Caki2 (cell line): ENCODE measurements around the gene CERT1. TPM values are rescaled to one million over a fixed set of nuclear protein-coding genes. Genes with fewer than 3 reads are reported as not detected.
A peak's percentile ranks its signal among the peaks of the same experiment; 100 is the strongest.
"Not testable (repeated sequence)": the region's sequence is repeated elsewhere in the genome, so short reads cannot be mapped to it uniquely, and the experiment has no call there.

Source experiments
- DNase-seq: peaks from one replicate; pipeline ENCODE4 v3.0.0-alpha.2; 2015; ENCODE audit warnings: low read depth
- in situ Hi-C: cut with HindIII; loops from 2 replicates; pipeline ENCODE4 v1.10.0; 2016; ENCODE audit warnings: low sequenced_read_pairs, low pct_unique_long_range_greater_than_20kb, mixed read lengths
- total RNA-seq: library from RNA; depleted of rRNA; stranded (reverse); fragments of >200 nt; shearing (Covaris generic); gene quantifications from 2 replicates; pipeline ENCODE4 v1.2.3, GENCODE V29; 2014; ENCODE audit warnings: low replicate concordance

Gene CERT1
- total RNA-seq, 1 experiment from 2014 or later = 11.0 TPM

DNA sequence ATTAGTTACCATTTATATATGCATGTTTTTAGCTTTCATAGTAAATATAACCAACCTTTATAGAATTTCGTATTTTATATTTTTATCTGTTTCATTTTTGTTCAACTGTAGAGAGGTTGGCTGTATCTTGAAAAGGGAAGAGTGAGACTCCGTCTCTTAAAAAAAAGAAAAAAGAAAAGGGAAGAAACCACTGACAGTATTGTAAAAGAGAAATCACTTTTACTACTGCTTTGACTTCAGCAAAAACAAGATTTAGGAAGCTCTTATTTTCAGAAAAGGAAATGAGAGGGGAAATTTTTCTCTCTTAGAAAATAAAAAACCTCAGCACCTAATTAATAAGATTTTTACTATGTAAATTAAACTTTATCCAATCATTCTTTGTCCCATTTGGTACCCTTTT, 14.6 kb upstream of the CERT1 start:
- DNase-seq = no peak
- in situ Hi-C loops = no loop called here

DNA sequence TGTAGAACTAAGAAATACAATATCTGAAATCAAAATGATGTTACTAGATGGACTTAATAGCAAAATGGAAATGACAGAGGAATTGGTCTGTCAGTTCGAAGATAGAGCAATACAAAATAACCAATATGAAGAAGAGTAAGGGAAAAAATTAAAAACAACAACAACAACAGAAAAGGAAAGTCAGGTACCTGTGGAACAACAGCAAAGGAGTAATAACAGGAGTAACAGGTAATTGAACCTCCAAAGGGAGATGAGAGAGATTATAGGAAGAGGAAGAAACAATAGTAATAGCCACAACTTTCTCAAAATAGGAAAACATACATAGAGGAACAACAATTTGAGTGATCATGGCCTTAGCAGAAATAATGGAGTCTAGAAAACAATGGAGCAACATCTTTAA, 13.9 kb upstream of the CERT1 start:
- DNase-seq = no peak
- in situ Hi-C loops = no loop called here

DNA sequence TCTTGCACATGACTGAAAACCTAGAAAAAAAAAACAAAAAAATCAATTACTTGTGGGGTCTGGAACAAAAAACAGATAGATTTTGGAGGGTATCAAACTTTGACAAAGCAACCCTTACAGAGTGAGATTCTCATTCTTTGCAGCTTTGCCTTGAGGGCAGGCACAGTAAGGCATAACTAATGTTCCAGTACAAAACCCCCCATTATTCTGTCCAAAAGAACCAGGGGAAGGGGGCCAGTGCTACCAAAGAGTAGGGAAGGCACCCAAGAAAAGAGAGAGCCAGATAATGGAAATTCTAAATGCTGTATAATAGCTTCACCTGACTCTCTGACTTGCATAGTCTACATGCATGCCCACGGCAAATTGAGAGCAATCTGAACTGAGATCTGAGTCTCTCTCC, 13.2 kb upstream of the CERT1 start:
- in situ Hi-C loops = no loop called here
- DNase-seq = no peak

DNA sequence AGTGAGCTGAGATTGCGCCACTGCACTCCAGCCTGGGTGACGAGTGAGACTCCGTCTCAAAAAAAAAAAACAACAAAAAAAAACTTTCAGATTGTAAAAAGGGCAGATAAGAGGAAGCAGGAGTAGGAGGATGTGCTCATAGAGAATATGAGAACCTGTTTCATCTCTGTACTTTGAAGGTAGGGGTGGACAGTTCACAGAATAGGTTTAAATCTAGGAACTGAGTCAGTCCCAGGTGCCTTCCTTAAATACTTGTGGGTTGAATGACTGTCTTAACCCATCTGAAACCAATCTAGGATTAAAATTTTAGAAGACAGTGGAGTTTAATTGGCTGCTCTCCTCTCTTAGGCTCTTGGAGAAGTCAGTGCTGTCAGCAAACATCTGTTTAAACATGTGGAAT, 12.6 kb upstream of the CERT1 start:
- in situ Hi-C loops = no loop called here
- no peak for DNase-seq

DNA sequence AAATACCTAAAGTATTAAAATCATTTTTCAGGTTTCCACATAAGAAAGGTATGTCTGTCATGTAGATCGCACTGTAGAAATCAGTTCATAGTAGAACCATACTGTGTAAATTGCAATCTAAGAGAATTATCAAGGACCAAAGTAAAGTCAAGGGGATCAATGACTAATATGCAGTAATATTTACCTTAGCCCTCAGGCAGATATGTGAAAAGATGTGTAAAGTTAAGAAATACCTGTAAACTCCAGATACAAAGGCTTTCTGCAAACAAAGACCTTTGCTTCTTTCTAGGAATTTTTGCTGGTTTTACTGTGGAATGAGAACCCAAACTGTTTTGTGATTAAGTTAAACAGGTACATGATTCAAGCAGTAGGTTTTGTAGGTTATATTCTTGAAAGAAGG, 11.8 kb upstream of the CERT1 start:
- DNase-seq = no peak
- in situ Hi-C loops = no loop called here

DNA sequence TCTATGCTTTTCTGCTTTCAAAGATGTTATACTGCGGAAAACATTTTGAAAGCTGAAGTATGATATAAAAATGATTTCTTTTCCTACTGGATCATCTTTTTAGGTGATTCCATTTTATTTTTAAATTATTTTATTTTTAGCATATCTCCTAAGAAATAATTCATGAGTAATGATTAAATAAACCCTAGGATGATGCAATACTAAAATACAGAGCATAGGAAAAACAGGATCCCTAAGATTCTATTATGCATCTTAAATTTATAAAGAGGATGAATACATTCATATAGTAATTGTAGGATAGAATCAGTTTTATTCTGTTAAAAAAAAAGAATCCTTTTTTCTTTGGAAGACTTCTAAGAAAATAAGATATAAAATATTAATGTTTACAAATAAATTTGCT, 11.1 kb upstream of the CERT1 start:
- DNase-seq = no peak
- in situ Hi-C loops = no loop called here

DNA sequence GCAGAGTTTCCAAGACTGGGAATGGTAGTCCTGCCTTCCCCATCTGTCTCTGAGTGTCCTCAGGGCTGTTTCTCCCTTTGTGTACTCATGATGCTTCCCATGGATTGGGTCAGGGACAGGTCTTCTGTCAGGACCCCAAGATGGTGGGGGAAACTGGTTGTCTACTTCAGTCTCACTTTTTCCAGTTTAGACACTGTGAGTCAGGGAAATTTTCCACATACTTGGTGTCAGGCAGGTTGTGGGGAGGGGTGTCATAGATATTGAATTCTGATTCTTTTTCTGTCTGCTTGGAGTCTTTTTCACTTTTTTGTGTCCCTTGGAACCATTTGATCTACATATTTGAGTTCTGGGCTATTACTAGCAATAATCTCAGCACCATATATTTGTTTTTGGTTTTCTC, 10.6 kb upstream of the CERT1 start:
- DNase-seq = no peak
- in situ Hi-C loops = no loop called here

DNA sequence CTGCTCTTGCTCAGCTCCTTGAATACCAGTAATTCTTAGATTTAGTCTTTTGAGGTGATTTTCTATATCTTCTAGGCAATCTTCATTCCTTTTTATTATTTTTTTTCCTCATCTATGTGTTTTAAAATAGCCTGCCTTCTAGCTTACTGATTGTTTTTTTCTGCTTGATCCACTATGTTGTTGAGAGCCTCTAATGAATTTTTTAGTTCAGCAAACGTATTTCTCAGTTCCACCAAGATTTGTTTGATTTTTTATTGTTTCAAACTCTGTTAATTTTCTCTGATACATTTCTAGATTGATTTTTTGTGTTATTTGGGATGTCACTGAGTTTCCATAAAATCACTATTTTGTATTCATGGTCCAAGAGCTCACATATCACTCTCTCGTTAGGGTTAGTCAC, 9.8 kb upstream of the CERT1 start:
- DNase-seq = no peak
- in situ Hi-C loops = no loop called here

DNA sequence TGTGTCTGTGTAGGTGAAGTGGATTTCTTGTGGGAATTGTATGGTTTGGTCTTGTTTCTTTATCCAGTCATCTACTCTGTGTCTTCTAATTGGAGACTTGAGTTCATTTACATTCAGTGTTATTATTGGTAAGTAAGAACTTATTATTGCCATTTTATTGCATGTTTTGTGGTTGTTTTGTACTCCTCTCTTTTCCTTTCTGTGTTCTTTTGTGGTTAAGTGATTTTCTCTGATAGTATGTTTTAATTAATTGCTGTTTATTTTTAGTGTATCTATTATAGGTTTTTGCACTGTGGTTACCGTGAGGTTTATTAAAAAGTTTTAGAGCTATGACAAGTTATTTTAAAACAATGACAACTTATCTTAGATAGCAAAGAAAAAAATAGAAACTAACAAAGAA, 8.3 kb upstream of the CERT1 start:
- in situ Hi-C loops = no loop called here
- no peak for DNase-seq

DNA sequence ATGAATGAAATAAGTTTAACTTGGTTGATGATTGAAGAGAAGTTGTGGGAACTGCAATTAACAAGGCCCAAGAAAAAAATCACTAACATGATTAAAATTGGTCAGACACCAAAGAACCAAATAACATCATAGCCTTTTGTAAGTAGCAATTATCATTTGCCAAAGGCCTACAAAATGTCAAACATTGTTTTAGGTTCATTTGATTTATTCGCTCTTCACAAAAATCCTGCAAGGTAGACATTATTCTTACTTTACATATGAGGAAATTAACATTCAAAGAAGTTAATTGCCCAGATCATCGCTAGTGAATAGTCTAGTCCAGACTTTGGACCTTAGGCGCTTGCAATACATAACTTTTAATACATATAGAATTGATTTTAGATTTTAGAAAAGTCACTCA, 2.9 kb upstream of the CERT1 start:
- in situ Hi-C loops = no loop called here
- no peak for DNase-seq

DNA sequence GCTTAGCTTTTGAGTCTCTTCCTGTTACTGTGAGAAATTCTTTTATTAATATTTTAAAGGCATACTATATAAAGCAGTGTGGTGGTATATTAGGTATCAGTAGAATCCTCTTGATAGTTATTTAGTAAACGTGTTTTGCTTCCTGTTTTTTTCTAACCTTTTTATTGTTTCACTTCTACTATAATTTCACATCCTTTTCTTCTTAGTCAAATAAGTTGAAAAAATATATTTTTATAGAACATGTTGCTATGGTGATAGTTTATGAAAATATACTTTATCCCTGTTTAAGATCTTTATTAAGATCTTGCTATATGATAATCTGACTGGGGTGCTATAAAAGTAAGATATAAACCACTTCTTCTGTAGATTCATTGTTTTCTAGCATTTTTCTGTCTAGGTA, 2.4 kb upstream of the CERT1 start:
- in situ Hi-C loops = no loop called here
- no peak for DNase-seq

DNA sequence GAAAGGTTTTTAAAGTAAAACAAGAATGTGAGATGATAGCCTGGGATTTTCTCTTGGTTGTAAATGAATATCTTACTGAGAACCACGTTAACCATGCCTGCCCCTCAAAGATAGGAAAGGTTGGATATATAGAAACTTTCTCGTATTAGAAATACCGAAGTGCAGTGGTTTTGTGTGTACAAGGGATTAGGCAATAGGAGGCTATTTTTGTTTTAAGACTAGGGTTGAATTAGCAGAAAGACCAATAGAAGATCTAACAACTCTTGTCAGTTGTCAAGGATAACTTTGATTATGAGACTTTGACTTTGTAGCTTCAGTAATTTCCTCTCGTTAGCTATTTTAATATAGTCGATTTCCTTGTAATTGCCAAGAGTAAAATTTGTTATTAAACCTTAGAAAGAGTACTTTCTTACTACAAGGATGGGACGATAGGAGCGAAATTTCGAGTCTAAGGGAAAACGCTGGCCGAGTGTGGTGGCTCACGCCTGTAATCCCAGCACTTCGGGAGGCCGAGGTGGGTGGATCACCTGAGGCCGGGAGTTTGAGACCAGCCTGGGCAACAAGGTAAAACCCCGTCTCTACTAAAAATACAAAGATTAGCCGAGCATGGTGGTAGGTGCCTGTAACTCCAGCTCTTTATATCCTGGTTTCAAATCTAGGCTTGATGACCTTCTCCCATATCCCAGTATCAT, 1.1 kb upstream of the CERT1 start:
- DNase-seq = no peak
- in situ Hi-C loops = no loop called here

DNA sequence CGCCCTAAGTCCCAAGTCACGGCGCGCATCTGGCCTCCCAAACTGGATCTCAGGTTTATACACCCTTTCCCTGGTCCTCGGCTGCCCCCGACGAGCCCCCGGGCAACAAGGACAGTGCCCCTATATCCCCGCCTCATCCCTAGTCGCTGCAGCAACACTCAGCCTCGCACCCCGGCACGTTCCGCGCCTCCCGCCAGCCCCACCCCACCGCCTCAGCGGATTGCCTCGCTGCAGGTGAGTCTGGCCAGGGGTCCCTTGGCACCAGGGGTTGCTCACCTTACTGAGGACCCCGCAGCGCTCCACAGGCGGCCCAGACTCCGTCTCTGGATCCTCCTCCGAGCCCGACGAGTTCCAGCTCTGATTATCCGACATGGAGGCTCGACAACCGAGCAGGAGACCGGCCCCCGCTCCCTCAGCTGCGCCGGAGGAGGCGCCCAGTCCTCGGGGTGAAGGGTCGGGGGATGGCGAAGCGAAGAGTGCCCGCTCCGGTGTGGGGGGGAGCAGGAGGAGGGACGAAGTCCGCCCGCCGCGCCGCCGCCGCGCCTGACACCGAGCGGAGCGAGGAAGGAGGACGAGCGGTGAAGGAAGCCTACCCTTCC, 494 bp downstream of the CERT1 start:
- in situ Hi-C loops = no loop called here
- peak; percentile 68 for DNase-seq

DNA sequence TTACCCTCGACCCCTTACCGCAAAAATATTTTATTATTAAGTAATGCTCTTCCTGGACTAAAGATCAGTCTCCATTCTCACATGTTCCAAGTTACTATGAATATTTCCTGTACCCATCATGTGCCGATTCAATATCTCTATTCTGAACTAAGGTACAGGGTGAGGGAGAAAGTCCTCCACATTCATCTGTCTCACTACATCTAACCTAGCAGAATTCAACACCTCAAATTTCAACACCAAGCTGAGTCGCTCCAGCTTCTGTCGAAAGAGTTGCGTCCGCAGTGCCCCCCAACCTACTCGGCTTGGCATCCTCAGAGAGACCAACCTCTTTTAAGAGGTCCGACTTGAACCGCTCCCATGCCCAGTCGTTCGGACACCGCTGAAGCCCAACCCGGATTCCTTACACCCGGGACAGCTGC, 1.0 kb downstream of the CERT1 start:
- DNase-seq = no peak

DNA sequence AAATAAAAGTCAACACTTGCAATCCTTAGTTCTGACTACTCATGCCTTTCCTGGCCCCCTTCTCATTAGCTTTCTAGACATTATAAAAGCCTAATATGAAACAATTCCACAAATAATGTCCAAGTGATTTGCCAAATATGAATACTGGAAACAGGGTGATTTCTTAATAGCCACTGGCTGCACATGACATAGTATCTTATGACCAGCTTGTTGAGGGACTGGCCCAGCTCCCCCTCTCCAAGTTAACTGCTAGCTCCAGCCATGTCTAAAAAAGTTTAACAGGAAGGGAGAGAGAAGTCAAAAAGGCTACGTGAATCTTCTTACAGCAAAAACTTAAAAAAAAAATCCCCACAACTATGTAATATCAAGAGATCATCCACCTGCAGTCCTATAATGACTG, 1.5 kb downstream of the CERT1 start:
- in situ Hi-C loops = no loop called here
- DNase-seq = no peak

More for the DNA sequence above, 1.0 kb downstream of the CERT1 start:
- in situ Hi-C loops = no loop called here

DNA sequence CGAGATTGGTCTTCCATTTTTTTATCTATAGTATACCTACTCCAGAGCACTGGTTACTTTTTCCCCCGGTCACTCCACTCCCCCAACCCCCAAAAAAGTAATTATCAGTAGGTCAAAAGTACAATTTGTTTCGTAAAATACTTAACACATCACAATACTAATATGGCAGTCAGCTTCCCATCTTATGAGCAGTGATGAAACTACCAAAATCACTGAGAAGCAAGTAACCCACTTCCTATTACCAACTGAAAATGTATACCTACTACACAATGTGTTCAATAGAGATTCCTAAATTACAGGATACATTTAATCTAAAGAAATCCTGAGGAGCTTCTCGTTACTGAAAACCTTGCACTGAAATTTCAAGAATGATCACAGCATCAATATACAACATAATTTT, 1.9 kb downstream of the CERT1 start:
- in situ Hi-C loops = no loop called here
- DNase-seq = no peak

DNA sequence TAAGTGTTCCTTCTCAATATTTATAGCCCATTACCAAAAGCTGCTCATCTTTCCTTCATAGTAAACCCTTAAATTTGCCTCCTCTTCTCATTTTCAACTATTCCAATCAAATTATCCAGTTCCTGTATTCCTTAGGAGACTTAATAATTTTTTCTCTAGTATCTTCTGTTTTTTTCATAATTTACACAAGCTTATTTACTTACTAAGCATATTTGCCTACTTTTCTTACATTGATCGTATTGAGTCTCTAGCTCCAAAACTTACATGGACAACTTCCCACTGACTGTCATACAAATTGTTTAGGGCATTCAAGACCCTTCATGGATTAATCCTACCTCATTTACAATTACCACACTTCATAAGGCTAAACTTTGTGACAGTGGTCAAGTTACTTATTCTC, 3.6 kb downstream of the CERT1 start:
- in situ Hi-C loops = no loop called here
- no peak for DNase-seq

DNA sequence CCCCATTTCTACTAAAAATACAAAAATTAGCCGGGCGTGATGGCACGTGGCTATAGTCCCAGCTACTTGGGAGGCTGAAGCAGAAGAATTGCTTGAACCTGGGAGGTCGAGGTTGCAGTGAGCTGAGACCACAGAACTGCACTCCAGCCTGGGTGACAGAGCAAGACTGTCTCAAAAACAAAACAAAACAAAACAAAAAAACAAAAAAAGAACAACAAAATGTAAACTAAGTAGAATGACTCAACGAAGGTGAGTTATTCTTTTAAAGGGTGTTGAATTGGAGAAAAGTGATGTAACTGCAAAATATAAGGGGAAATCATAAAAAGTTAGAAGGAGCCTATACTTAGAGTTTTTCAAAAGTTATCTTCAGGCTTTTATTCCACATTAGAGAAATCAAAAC, 6.3 kb downstream of the CERT1 start:
- DNase-seq, in situ Hi-C loops: not testable (repeated sequence)

DNA sequence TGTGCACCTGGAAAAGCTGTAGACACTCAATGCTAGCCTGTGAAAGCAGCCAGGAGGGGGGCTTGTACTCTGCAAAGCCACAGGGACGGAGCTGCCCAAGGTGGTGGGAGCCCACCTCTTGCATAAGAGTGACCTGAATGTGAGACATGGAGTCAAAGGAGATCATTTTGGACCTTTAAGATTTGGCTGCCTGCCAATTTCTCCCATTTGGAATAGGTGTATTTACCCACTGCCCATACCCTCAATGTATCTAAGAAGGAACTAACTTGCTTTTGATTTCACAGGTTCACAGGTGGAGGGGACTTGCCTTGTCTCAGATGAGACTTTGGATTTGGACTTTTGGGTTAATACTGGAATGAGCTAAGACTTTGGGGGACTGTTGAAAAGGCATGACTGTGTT, 12.6 kb downstream of the CERT1 start:
- DNase-seq, in situ Hi-C loops: not testable (repeated sequence)

DNA sequence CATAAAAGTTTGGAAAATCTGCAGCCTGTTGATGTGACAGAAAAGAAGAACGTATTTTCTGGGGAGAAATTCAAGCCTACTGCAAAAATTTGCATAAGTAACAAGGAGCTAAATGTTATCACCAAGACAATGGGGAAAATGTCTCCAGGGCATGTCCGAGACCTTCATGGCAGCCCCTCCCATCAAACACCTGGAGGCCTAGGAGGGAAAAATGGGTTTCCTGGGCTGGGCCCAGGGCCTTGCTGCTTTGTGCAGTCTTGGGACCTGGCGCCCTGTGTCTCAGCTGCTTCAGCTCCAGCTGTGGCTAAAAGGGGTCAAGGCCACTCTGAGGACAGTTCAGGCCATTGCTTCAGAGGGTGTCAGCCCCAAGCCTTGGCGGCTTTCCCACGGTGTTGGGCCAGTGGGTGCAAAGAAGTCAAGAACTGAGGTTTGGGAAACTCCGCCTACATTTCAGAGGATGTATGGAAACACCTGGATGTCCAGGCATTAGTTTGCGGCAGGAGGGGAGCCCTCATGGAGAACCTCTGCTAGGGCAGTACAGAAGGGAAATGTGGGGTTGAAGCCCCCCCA, 13.1 kb downstream of the CERT1 start:
- no peak for DNase-seq
- in situ Hi-C loops = no loop called here
